Caki2 (cell line): ENCODE measurements around the gene AGER. TPM values are rescaled to one million over a fixed set of nuclear protein-coding genes. Genes with fewer than 3 reads are reported as not detected.
A peak's percentile ranks its signal among the peaks of the same experiment; 100 is the strongest.

Experiments used
- DNase-seq: peaks from one replicate; pipeline ENCODE4 v3.0.0-alpha.2; 2015; ENCODE audit warnings: low read depth
- in situ Hi-C: cut with HindIII; loops from 2 replicates; pipeline ENCODE4 v1.10.0; 2016; ENCODE audit warnings: low sequenced_read_pairs, low pct_unique_long_range_greater_than_20kb, mixed read lengths
- total RNA-seq: library from RNA; depleted of rRNA; stranded (reverse); fragments of >200 nt; shearing (Covaris generic); gene quantifications from 2 replicates; pipeline ENCODE4 v1.2.3, GENCODE V29; 2014; ENCODE audit warnings: low replicate concordance

AGER gene
- total RNA-seq, 1 experiment from 2014 or later = 1.7 TPM

- in situ Hi-C loops = no loop called here
- peak; percentile 76 for DNase-seq
Measured at GRCh38 chr6:32177183-32177787, 6.8 kb downstream of the AGER start.

- in situ Hi-C loops = no loop called here
- DNase-seq = no peak
Measured at GRCh38 chr6:32176476-32177182, 7.4 kb downstream of the AGER start.

- peak; percentile 93 for DNase-seq
- in situ Hi-C loops = no loop called here
Measured at GRCh38 chr6:32175711-32176475, 8.2 kb downstream of the AGER start, which contains the start of gene AGPAT1. AGPAT1 (minus strand) TSS chr6:32176084; CDS start chr6:32171496, 4,588 bp downstream.

- in situ Hi-C loops = no loop called here
- DNase-seq = no peak
Measured at GRCh38 chr6:32175322-32175710, 8.7 kb downstream of the AGER start.

- no peak for DNase-seq
- in situ Hi-C loops = no loop called here
Measured at GRCh38 chr6:32174416-32174815, 9.6 kb downstream of the AGER start.

GRCh38 chr6:32173051-32173727, 10.9 kb downstream of the AGER start:
- in situ Hi-C loops = no loop called here
- DNase-seq = no peak

GRCh38 chr6:32171234-32171633, 12.8 kb downstream of the AGER start:
- DNase-seq = no peak
- in situ Hi-C loops = no loop called here

GRCh38 chr6:32170294-32170693, 13.8 kb downstream of the AGER start:
- in situ Hi-C loops = no loop called here
- no peak for DNase-seq

- in situ Hi-C loops = no loop called here
Measured at GRCh38 chr6:32168807-32169591, 15.1 kb downstream of the AGER start.

GRCh38 chr6:32168350-32168749, 15.7 kb downstream of the AGER start:
- DNase-seq = no peak
- in situ Hi-C loops = no loop called here

More at GRCh38 chr6:32168807-32169591, 15.1 kb downstream of the AGER start:
- no peak for DNase-seq

- no peak for DNase-seq
- in situ Hi-C loops = no loop called here
Measured at GRCh38 chr6:32167761-32168262, 16.2 kb downstream of the AGER start.

- no peak for DNase-seq
- in situ Hi-C loops = no loop called here
Measured at GRCh38 chr6:32167154-32167760, 16.8 kb downstream of the AGER start.

- in situ Hi-C loops = no loop called here
- DNase-seq = no peak
Measured at GRCh38 chr6:32166411-32167061, 17.5 kb downstream of the AGER start.

GRCh38 chr6:32164295-32164694, 19.8 kb downstream of the AGER start, which contains the start of gene EGFL8:
EGFL8 (plus strand) TSS chr6:32164595; CDS start chr6:32166166, 1,571 bp downstream.
- in situ Hi-C loops = no loop called here
- no peak for DNase-seq

GRCh38 chr6:32163559-32164258, 20.3 kb downstream of the AGER start:
- in situ Hi-C loops = no loop called here
- DNase-seq = no peak

GRCh38 chr6:32158052-32158451, 26.0 kb downstream of the AGER start:
- in situ Hi-C loops = no loop called here

More at GRCh38 chr6:32158052-32158451, 26.0 kb downstream of the AGER start:
- DNase-seq = no peak
